Stimulated activated CD4-positive, alpha-beta T cell treated with anti-CD3 and anti-CD28 coated beads, Interleukin-15, amount 100 ng/mL, for 1 hour (primary cell): ENCODE data around the gene CASQ1.

Source experiments
- DNase-seq, 2 donors: peaks; one replicate each; pipeline ENCODE4 v3.0.0-alpha.2; 2020; ENCODE audit warnings: low read depth in 1 of 2, low spot score in 1 of 2

The CASQ1 gene

GRCh38 chr1:160189649-160190625, at the start of gene CASQ1:
TSS of gene CASQ1 (plus strand) at chr1:160190575. CDS start at chr1:160190752, 177 bp downstream.
- no peak for DNase-seq

GRCh38 chr1:160143695-160144094, 46.7 kb upstream of the CASQ1 start:
- DNase-seq = no peak

GRCh38 chr1:160144921-160145320, 45.5 kb upstream of the CASQ1 start:
- no peak for DNase-seq

- DNase-seq = no peak
These were observed 44.3 kb upstream of the CASQ1 start for GRCh38 chr1:160146107-160146506.

GRCh38 chr1:160148121-160148520, 42.3 kb upstream of the CASQ1 start:
- no peak for DNase-seq

GRCh38 chr1:160149233-160149632, 41.1 kb upstream of the CASQ1 start:
- no peak for DNase-seq

- no peak for DNase-seq
These were observed 40.7 kb upstream of the CASQ1 start for GRCh38 chr1:160149716-160150115.

- DNase-seq = no peak
These were observed 39.1 kb upstream of the CASQ1 start, which contains the start of gene ATP1A4 for GRCh38 chr1:160151303-160151702. TSS of gene ATP1A4 (plus strand) at chr1:160151603. CDS start at chr1:160152041, 438 bp downstream.

GRCh38 chr1:160154790-160155189, 35.6 kb upstream of the CASQ1 start:
- no peak for DNase-seq

GRCh38 chr1:160156361-160156760, 34.0 kb upstream of the CASQ1 start:
- no peak for DNase-seq

GRCh38 chr1:160157174-160157573, 33.2 kb upstream of the CASQ1 start:
- DNase-seq = no peak

- no peak for DNase-seq
These were observed 32.3 kb upstream of the CASQ1 start for GRCh38 chr1:160158031-160158430.

- DNase-seq = no peak
These were observed 31.8 kb upstream of the CASQ1 start for GRCh38 chr1:160158534-160158933.

GRCh38 chr1:160159846-160160245, 30.5 kb upstream of the CASQ1 start:
- DNase-seq = no peak

- DNase-seq = no peak
These were observed 28.2 kb upstream of the CASQ1 start for GRCh38 chr1:160161965-160162705.

- DNase-seq = no peak
These were observed 27.4 kb upstream of the CASQ1 start for GRCh38 chr1:160162931-160163330.

- no peak for DNase-seq
These were observed 26.8 kb upstream of the CASQ1 start for GRCh38 chr1:160163615-160164014.

GRCh38 chr1:160164121-160164520, 26.3 kb upstream of the CASQ1 start:
- no peak for DNase-seq

GRCh38 chr1:160166166-160166868, 24.1 kb upstream of the CASQ1 start:
- DNase-seq = no peak

GRCh38 chr1:160167056-160167455, 23.3 kb upstream of the CASQ1 start:
- no peak for DNase-seq

GRCh38 chr1:160167580-160167979, 22.8 kb upstream of the CASQ1 start:
- DNase-seq = no peak
